ENCODE data around the gene NHLRC4.

NHLRC4 gene

GRCh38 chr16:568401-569258 is 1.8 kb downstream of the NHLRC4 start:
- no peak for DNase-seq

- DNase-seq = no peak
These were observed 2.8 kb downstream of the NHLRC4 start, which contains the start of gene PIGQ for GRCh38 chr16:569445-570254. TSS of gene PIGQ (plus strand) at chr16:569968. CDS start at chr16:574075, 4,107 bp downstream.

- no peak for DNase-seq
These were observed 6.3 kb downstream of the NHLRC4 start for GRCh38 chr16:572865-573650.

GRCh38 chr16:574021-574760 is 7.4 kb downstream of the NHLRC4 start:
- no peak for DNase-seq

- DNase-seq = no peak
These were observed 8.8 kb downstream of the NHLRC4 start for GRCh38 chr16:575354-576196.

- DNase-seq = no peak
These were observed 9.5 kb downstream of the NHLRC4 start for GRCh38 chr16:576197-576822.

GRCh38 chr16:576823-577201 is 10.0 kb downstream of the NHLRC4 start:
- DNase-seq = no peak

GRCh38 chr16:577796-578195 is 11.0 kb downstream of the NHLRC4 start:
- no peak for DNase-seq

- no peak for DNase-seq
These were observed 11.5 kb downstream of the NHLRC4 start for GRCh38 chr16:578232-578869.

GRCh38 chr16:578870-579405 is 12.1 kb downstream of the NHLRC4 start:
- DNase-seq = no peak

GRCh38 chr16:580141-580945 is 13.5 kb downstream of the NHLRC4 start:
- DNase-seq = no peak

- DNase-seq = no peak
These were observed 14.2 kb downstream of the NHLRC4 start for GRCh38 chr16:580946-581498.

GRCh38 chr16:582218-582613 is 15.4 kb downstream of the NHLRC4 start:
- no peak for DNase-seq

GRCh38 chr16:582614-583331 is 16.0 kb downstream of the NHLRC4 start:
- DNase-seq = no peak

- no peak for DNase-seq
These were observed 16.6 kb downstream of the NHLRC4 start for GRCh38 chr16:583470-583814.

- DNase-seq = no peak
These were observed 17.2 kb downstream of the NHLRC4 start for GRCh38 chr16:583815-584591.

- DNase-seq = no peak
These were observed 18.5 kb downstream of the NHLRC4 start for GRCh38 chr16:585351-585750.
